Ovary (tissue), 9 donors: ENCODE measurements around the gene FRMD5. TPM values are rescaled to one million over a fixed set of nuclear protein-coding genes. Genes with fewer than 3 reads are reported as not detected.

Source experiments
- DNase-seq, 5 donors: peaks; one replicate each; pipeline ENCODE4 v3.0.0-alpha.2; 2019 to 2020
- H3K27ac ChIP-seq, 2 donors: fragments of 200-600 bp; one replicate each; pipeline versions ENCODE4 v1.5.1 to v1.8.0; 2019 to 2022
- H3K27me3 ChIP-seq: fragments of 200-600 bp; one replicate; pipeline ENCODE4 v1.8.0; 2022
- H3K36me3 ChIP-seq: fragments of 200-600 bp; sonication (generic); one replicate; pipeline ENCODE4 v1.5.1; 2019
- H3K4me1 ChIP-seq: one replicate; pipeline ENCODE4 v1.8.1; 2013; ENCODE audit warnings: mild to moderate bottlenecking, moderate library complexity; ENCODE audit not compliant: insufficient read depth
- H3K4me3 ChIP-seq: fragments of 200-600 bp; sonication (generic); one replicate; pipeline ENCODE4 v1.5.1; 2017
- H3K9me3 ChIP-seq, 2 donors: fragments of 200-600 bp in 1 of 2; sonication (generic) in 1 of 2; one replicate each; pipeline versions ENCODE4 v1.5.1 to v1.8.1; 2013 to 2019; ENCODE audit warnings: mild to moderate bottlenecking in 1 of 2, moderate library complexity in 1 of 2
- CTCF ChIP-seq, 3 donors: fragments of 450-650 bp in 2 of 3; fragments of 200-600 bp in 1 of 3; IDR thresholded peaks; one replicate each; pipeline versions ENCODE4 v1.5.1 to v1.8.0; 2016 to 2022; ENCODE audit warnings: antibody characterized with exemption in 3 of 3, mild to moderate bottlenecking in 1 of 3
- EP300 ChIP-seq: sonication (generic); formaldehyde crosslinking; IDR thresholded peaks from one replicate; pipeline ENCODE4 v1.6.1; 2017; ENCODE audit warnings: antibody characterized with exemption
- POLR2A ChIP-seq: fragments of 450-650 bp; IDR thresholded peaks from one replicate; pipeline ENCODE4 v1.6.1; 2017; ENCODE audit warnings: antibody characterized with exemption, mild to moderate bottlenecking, moderate library complexity
- WGBS, 3 donors: extraction: QIAGEN DNeasy Blood & Tissue Kit in 1 of 3; methylation state at CpG; one replicate each; pipeline versions ENCODE4 v1.1.5 to v1.1.7; 2013 to 2017; 5-methylcytosine and 5-hydroxymethylcytosine counted together
- intact Hi-C, 4 donors: fragments of 100-400 bp; cut with DNase I; formaldehyde crosslinking; loops; one replicate each; pipeline versions ENCODE4 v1.11.0 to v1.15.1; 2022 to 2023
- polyA plus RNA-seq, 2 donors: library from polyadenylated mRNA; stranded (reverse); fragments of 200-250 nt in 1 of 2; fragments of 350-450 nt in 1 of 2; fragmentation: Illumina TruSeq in 1 of 2; extraction: RNeasy Lipid Tissue Mini Kit (QIAGEN cat#74804) in 1 of 2; gene quantifications; one replicate each; pipeline ENCODE4 v1.2.3, GENCODE V29; 2013 to 2014
- total RNA-seq, 7 donors: library from RNA; depleted of rRNA in 2 of 7; stranded (reverse); fragments of >200 nt in 2 of 7; fragmentation: NEBNext Ultra II Directional in 3 of 7; extraction: Animal tissue kit (Norgen Biotek cat#: 25700) in 3 of 7; gene quantifications; one replicate each; pipeline versions ENCODE4 v1.1.0 to v1.2.4, GENCODE V29; 2016 to 2023
- donor health status: DM: no; HTN: no; CAD: no; lungs with moderate emphysema.
- donor health status: DM: no; HTN: no; CAD: no.
- donor health status: Bipolar disorder and iron deficiency.
- donor health status: DM: yes; HTN: yes; CAD: no.
- donor health status: DM: no; HTN: no; CAD: no.
- donor health status: DM: yes; HTN: yes; CAD: no.

The FRMD5 gene
- total and polyA plus RNA-seq, 9 donors: 0.12 to 2.2 (median 0.32) TPM

GRCh38 chr15:44193651-44194322, 1.3 kb downstream of the FRMD5 start:
- DNase-seq: no peak
- 4 to 7% (median 5%) methylated on average over 20 of the region's 20 CpGs for WGBS, 3 donors
- TF ChIP-seq EP300 (no peak), CTCF (IDR thresholded peaks at IDR 0.05) (no peak), POLR2A (no peak)
- no peaks in the 10 kb centered on the region for H3K9me3 ChIP-seq
- peaks cover 4% of the 10 kb centered on the region for H3K4me1 ChIP-seq
- H3K36me3 ChIP-seq: no peaks in the 10 kb centered on the region
- H3K27ac ChIP-seq: no peak overlapping the region
- peak overlapping the region; percentile 51 for H3K4me3 ChIP-seq
- no peaks in the 10 kb centered on the region for H3K27me3 ChIP-seq
- intact Hi-C loops: no loop called here

- Histone ChIP-seq H3K36me3 (no peaks in the 10 kb centered on the region), H3K9me3 (no peaks in the 10 kb centered on the region), H3K4me3 (no peak overlapping the region), H3K27ac (no peak overlapping the region), H3K4me1 (no peaks in the 10 kb centered on the region), H3K27me3 (no peaks in the 10 kb centered on the region)
- 84 to 90% (median 87%) methylated on average over 4 of the region's 4 CpGs for WGBS, 3 donors
- DNase-seq: no peak
- intact Hi-C loops: no loop called here
- TF ChIP-seq EP300 (no peak), CTCF (IDR thresholded peaks at IDR 0.05) (no peak), POLR2A (no peak)
These were observed 6.3 kb downstream of the FRMD5 start for GRCh38 chr15:44188795-44189194.

- no peak overlapping the region for H3K4me3 ChIP-seq
- no peaks in the 10 kb centered on the region for H3K9me3 ChIP-seq
- H3K27me3 ChIP-seq: no peaks in the 10 kb centered on the region
- no peaks in the 10 kb centered on the region for H3K36me3 ChIP-seq
- WGBS, 3 donors: 80 to 88% (median 87%) methylated on average over 6 of the region's 6 CpGs
- H3K4me1 ChIP-seq: no peaks in the 10 kb centered on the region
- no peak overlapping the region for H3K27ac ChIP-seq
- TF ChIP-seq EP300 (no peak), POLR2A (no peak), CTCF (IDR thresholded peaks at IDR 0.05) (no peak)
- intact Hi-C loops: no loop called here
- no peak for DNase-seq
These were observed 8.4 kb downstream of the FRMD5 start for GRCh38 chr15:44186705-44187104.

- 89 to 90% (median 89%) methylated on average over 4 of the region's 4 CpGs for WGBS, 3 donors
- Histone ChIP-seq H3K4me3 (no peak overlapping the region), H3K36me3 (no peaks in the 10 kb centered on the region), H3K27me3 (no peaks in the 10 kb centered on the region), H3K27ac (no peak overlapping the region), H3K9me3 (no peaks in the 10 kb centered on the region), H3K4me1 (no peaks in the 10 kb centered on the region)
- intact Hi-C loops: no loop called here
- no peak for DNase-seq
- no peak for TF ChIP-seq POLR2A
- TF ChIP-seq CTCF (IDR thresholded peaks at IDR 0.05): no peak
- no peak for TF ChIP-seq EP300
These were observed 11.7 kb downstream of the FRMD5 start for GRCh38 chr15:44183363-44183762.
